ENCODE data around the gene TAF11L6. TPM values are rescaled to one million over a fixed set of nuclear protein-coding genes. Genes with fewer than 3 reads are reported as not detected.
"Not testable (repeated sequence)": the region's sequence is repeated elsewhere in the genome, so short reads cannot be mapped to it uniquely, and the experiment has no call there.

The TAF11L6 gene
- not detected in 2 replicates for total RNA-seq (2014; rRNA removed; shearing (Covaris generic))

DNA sequence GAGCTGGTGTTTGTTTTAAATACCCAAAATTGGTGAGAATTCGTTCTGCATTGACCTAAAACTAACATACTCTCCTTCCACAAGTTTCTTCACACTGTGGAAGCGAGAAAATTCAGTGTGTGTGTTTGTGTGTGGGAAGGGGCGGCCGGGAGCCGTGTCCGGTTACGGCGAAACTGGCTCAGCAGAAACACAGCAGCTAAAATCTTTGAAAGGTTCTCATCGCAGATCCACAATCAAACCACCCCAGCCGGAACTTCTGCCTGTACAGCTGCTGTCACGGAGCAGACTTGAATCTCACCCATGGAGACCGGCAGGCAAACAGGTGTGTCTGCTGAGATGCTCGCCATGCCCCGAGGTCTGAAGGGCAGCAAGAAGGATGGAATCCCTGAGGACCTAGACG, at the start of gene TAF11L6:
TSS of gene TAF11L6 (plus strand) at position 301 of the 400 bp plus-strand sequence.
- not testable (repeated sequence) for DNase-seq (ENCODE audit: low spot score)

DNA sequence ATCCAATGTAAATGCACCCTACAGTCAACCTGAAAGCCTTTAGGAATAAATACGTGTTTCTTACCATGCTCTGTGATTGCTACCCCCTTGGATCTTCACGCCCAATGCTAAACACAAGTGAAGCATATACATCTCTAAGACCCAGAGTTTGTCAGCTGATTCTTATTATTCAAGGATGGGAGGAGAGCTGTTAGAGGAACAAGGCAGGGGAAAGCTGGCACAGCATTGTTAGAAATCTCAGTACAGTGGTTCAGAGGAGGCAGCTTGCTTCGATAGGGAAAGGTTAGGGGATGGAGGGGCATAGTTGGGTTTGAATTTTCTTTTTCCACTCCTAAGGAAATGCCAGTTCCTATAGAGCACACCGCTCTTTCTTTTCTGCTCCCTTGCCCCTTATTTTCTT, 47.1 kb upstream of the TAF11L6 start:
- DNase-seq (ENCODE audit: low spot score) = no peak

DNA sequence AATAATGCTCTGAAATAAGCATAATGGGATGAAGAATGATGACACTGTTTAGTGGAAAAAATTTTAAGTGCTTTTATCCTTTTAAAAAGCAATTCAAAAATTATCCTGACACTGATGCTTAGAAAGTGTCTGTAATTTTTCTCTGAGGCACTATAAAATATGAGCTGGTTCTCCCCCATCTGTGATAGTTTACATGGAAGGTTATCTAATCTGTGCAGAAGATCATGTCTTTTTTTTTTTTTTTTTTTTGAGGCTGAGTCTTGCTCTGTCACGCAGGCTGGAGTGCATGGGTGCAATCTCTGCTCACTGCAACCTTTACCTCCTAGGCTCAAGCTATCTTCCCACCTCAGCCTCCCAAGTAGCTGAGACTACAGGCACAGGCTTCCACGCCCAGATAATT, 45.7 kb upstream of the TAF11L6 start:
- no peak for DNase-seq (ENCODE audit: low spot score)

DNA sequence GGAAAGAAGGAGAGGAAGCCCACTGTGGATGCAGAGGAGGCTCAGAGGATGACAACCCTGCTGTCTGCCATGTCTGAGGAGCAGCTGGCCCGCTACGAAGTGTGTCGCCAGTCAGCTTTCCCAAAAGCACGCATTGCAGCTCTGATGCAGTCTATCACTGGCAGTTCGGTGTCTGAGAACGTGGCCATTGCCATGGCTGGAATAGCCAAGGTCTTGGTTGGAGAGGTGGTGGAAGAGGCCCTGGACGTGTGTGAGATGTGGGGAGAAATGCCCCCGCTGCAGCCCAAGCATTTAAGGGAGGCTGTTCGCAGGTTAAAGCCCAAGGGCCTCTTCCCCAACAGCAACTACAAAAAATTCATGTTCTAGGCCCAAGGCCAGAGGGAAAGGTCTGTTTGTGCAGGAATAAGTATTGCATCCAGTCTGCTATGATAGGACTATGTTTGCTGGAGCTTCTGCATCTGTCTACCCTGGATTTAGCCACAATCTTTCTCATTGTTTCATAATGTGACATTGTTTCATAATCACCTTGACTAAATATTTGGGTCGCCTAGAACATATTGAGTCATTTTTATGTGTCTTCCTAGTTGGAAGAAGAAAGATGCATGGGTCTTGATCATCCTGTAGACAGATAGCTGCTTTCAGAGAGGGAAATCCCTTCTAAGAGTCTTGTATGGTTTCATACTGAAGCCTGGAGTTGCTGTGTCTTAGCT, 41.9 kb upstream of the TAF11L6 start:
- not testable (repeated sequence) for DNase-seq (ENCODE audit: low spot score)

DNA sequence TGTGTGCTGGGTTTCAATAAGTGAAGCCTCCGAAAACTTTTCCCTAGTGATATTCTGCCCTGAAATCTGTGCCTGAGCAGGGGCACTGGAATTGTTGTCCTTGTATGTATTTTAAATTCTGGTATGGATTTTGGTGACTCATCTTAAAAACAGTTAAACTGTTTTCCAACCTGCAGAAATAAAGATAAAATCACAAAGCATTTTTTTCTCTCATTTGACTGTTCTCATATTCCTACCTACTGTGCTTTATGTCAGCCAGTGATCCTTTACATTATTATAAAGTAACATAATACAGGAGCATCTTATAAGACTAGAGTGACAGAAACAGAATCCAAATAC, 41.3 kb upstream of the TAF11L6 start:
- DNase-seq (ENCODE audit: low spot score) = no peak

DNA sequence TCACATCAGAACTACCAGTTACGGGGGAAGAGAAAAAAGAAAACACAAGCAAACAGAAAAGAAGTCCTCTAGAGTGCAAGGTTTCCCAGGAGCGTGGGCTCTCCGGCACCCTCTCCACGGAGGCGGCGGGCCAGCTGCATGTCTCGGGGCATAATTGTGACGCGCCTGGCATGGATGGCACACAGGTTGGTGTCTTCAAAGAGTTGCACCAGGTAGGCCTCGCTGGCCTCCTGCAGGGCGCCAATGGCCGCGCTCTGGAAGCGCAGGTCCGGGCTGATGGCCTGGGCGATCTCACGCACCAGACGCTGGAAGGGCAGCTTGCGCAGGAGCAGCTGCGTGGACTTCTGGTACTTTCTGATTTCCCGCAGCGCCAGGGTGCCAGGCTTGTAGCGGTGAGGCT, 37.2 kb upstream of the TAF11L6 start:
- DNase-seq (ENCODE audit: low spot score) = not testable (repeated sequence)

DNA sequence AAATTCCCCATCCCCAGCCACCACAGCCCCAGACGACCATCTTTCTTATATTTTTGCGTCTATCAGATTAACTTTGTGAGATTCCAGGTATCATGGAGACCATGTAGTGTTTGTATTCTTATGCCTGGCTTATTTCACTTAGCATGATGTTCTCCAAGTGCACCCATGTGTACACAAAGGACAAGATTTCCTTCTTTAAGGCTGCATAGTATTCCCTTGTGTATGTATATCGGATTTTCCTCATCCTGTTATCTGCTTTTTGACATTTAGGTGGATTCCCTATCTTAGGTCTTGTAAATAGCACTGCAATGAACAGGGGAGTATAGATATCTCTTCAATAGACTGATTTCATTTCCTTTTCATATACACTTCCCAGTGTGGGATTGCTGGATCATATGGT, 35.7 kb upstream of the TAF11L6 start:
- DNase-seq (ENCODE audit: low spot score) = no peak

DNA sequence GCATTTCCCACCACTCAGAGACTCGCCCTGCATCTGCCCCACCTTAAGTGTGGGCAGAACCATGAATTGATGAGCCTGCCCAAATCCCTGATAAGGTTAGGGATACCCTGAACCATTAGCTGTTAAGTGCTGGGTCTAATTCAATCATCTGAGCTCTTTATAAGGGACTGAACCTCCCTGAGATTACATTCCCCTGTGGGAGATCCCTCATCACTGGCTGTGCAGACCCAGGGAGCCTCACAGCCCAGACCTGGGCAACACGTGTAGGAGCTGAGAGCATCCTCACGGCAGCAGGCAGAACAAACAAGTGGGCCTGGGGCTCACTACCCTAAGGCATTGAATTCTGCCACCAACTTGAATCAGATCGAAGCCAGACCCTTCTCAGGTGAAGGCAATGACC, 31.0 kb upstream of the TAF11L6 start:
- no peak for DNase-seq (ENCODE audit: low spot score)

DNA sequence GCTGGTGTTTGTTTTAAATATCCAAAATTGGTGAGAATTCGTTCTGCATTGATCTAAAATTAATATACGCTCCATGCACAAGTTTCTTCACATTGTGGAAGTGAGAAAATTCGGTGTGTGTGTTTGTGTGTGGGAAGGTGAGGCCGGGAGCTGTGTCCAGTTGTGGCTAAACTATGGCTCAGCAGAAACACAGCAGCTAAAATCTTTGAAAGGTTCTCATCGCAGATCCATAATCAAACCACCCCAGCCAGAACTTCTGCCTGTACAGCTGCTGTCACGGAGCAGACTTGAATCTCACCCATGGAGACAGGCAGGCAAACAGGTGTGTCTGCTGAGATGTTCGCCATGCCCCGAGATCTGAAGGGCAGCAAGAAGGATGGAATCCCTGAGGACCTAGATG, 30.5 kb upstream of the TAF11L6 start, which contains the start of gene TAF11L2:
TSS of gene TAF11L2 (plus strand) at position 301 of the 400 bp plus-strand sequence.
- not testable (repeated sequence) for DNase-seq (ENCODE audit: low spot score)

DNA sequence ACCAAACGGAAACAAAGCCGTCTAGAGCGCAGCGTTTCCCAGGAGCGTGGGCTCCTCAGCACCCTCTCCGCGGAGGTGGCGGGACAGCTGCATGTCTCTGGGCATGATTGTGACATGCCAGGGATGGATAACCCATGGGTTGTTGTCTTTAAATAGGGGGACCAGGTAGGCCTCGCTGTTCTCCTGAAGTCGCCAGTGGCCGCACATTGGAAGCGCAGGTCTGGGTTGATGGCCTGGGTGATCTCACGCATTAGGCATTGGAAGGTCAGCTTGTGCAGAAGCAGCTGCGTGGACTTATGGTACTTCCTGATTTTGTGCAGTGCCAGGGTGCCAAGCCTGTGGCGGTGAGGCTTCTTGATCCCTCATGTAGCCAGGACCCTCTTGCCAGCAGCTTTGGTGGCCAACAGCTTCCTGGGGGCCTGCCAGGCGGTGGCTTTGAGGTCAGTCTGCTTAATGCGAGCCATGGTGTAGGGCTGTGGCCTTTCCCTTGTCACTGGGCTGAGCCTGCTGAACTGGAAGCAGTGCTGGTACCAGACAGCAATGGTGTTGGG, 16.6 kb upstream of the TAF11L6 start:
- no peak for DNase-seq (ENCODE audit: low spot score)

DNA sequence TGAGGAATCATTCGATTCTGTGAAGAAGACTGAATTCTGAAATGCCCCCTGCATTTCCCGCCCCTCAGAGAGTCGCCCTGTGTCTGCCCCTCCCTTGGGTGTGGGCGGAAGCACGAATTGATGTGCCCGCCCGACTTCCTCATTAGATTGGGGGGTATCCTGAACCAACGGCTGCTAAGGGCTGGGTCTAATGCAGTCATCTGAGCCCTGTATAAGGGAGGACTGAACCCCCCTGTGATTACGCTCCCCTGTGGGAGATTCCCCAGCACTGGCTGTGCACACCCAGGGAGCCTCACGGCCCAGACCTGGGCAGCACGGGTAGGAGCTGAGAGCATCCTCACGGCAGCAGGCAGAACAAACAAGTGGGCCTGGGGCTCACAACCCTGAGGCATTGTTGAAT, 10.9 kb upstream of the TAF11L6 start:
- not testable (repeated sequence) for DNase-seq (ENCODE audit: low spot score)

DNA sequence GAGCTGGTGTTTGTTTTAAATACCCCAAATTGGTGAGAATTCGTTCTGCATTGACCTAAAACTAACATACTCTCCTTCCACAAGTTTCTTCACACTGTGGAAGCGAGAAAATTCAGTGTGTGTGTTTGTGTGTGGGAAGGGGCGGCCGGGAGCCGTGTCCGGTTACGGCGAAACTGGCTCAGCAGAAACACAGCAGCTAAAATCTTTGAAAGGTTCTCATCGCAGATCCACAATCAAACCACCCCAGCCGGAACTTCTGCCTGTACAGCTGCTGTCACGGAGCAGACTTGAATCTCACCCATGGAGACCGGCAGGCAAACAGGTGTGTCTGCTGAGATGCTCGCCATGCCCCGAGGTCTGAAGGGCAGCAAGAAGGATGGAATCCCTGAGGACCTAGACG, 10.4 kb upstream of the TAF11L6 start, which contains the start of gene TAF11L3:
TSS of gene TAF11L3 (plus strand) at position 301 of the 400 bp plus-strand sequence.
- not testable (repeated sequence) for DNase-seq (ENCODE audit: low spot score)

DNA sequence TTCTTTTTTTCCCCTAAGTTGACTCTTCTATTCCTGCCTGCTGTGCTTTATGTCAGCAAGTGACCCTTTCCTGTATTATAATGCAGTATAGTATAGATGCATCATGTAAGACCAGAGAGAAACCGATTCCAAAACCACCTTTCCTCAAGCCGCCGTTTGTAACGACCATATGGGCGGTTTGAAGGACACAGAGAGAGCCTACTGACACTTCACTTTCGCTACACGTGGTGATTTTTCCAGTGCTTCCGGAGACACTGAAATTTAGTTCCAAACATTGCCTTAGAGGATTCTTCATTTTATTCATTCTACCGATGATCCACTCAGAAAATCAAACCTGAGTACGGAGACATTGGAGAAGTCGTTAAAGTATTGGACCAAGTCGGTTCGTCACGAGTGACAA, 9.0 kb upstream of the TAF11L6 start:
- not testable (repeated sequence) for DNase-seq (ENCODE audit: low spot score)

DNA sequence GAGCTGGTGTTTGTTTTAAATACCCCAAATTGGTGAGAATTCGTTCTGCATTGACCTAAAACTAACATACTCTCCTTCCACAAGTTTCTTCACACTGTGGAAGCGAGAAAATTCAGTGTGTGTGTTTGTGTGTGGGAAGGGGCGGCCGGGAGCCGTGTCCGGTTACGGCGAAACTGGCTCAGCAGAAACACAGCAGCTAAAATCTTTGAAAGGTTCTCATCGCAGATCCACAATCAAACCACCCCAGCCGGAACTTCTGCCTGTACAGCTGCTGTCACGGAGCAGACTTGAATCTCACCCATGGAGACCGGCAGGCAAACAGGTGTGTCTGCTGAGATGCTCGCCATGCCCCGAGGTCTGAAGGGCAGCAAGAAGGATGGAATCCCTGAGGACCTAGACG, 7.0 kb upstream of the TAF11L6 start, which contains the start of gene TAF11L4:
TSS of gene TAF11L4 (plus strand) at position 301 of the 400 bp plus-strand sequence.
- not testable (repeated sequence) for DNase-seq (ENCODE audit: low spot score)

DNA sequence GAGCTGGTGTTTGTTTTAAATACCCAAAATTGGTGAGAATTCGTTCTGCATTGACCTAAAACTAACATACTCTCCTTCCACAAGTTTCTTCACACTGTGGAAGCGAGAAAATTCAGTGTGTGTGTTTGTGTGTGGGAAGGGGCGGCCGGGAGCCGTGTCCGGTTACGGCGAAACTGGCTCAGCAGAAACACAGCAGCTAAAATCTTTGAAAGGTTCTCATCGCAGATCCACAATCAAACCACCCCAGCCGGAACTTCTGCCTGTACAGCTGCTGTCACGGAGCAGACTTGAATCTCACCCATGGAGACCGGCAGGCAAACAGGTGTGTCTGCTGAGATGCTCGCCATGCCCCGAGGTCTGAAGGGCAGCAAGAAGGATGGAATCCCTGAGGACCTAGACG, 3.5 kb upstream of the TAF11L6 start, which contains the start of gene TAF11L5:
TSS of gene TAF11L5 (plus strand) at position 301 of the 400 bp plus-strand sequence.
- not testable (repeated sequence) for DNase-seq (ENCODE audit: low spot score)

DNA sequence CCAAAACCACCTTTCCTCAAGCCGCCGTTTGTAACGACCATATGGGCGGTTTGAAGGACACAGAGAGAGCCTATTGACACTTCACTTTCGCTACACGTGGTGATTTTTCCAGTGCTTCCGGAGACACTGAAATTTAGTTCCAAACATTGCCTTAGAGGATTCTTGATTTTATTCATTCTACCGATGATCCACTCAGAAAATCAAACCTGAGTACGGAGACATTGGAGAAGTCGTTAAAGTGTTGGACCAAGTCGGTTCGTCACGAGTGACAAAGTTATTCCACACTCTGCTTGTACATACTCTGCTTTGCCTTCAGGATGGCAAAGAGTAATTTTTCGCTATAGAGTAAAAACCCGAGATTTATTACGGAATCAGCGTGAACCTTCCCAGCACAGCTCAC, 2.0 kb upstream of the TAF11L6 start:
- not testable (repeated sequence) for DNase-seq (ENCODE audit: low spot score)

Small RNAs within 50 kb of the gene (small RNA-seq; reads per million reads assigned to genes)
- gene AC106774.3 = not detected

Other genes with a start within 250 kb of the TAF11L6 start
- not detected in 2 replicates for gene TAF11L2, start 30.4 kb upstream of the TAF11L6 start, total RNA-seq (2014; rRNA removed; shearing (Covaris generic))
- gene TAF11L3, start 10.3 kb upstream of the TAF11L6 start, total RNA-seq (2014; rRNA removed; shearing (Covaris generic)) = not detected in 2 replicates
- gene TAF11L4, start 6.9 kb upstream of the TAF11L6 start, total RNA-seq (2014; rRNA removed; shearing (Covaris generic)) = not detected in 2 replicates
- gene TAF11L5, start 3.4 kb upstream of the TAF11L6 start, total RNA-seq (2014; rRNA removed; shearing (Covaris generic)) = not detected in 2 replicates
- not detected in 2 replicates for gene TAF11L7, start 57.1 kb downstream of the TAF11L6 start, total RNA-seq (2014; rRNA removed; shearing (Covaris generic))
- gene TAF11L8, start 62.3 kb downstream of the TAF11L6 start, total RNA-seq (2014; rRNA removed; shearing (Covaris generic)) = not detected in 2 replicates
- not detected in 2 replicates for gene TAF11L9, start 65.7 kb downstream of the TAF11L6 start, total RNA-seq (2014; rRNA removed; shearing (Covaris generic))
- gene TAF11L10, start 69.2 kb downstream of the TAF11L6 start, total RNA-seq (2014; rRNA removed; shearing (Covaris generic)) = not detected in 2 replicates
- not detected in 2 replicates for gene TAF11L11, start 75.5 kb downstream of the TAF11L6 start, total RNA-seq (2014; rRNA removed; shearing (Covaris generic))
- not detected in 2 replicates for gene TAF11L12, start 81.7 kb downstream of the TAF11L6 start, total RNA-seq (2014; rRNA removed; shearing (Covaris generic))
- not detected in 2 replicates for gene TAF11L13, start 103.4 kb downstream of the TAF11L6 start, total RNA-seq (2014; rRNA removed; shearing (Covaris generic))
- gene TAF11L14, start 105.8 kb downstream of the TAF11L6 start, total RNA-seq (2014; rRNA removed; shearing (Covaris generic)) = not detected in 2 replicates